Measurements from ENCODE around the gene NHEJ1. TPM values are rescaled to one million over a fixed set of nuclear protein-coding genes. Genes with fewer than 3 reads are reported as not detected.
A peak's percentile ranks its signal among the peaks of the same experiment; 100 is the strongest.

The NHEJ1 gene
- total and polyA plus RNA-seq, 8 donors, result 3.9 to 8.7 (median 6.6) TPM

DNA sequence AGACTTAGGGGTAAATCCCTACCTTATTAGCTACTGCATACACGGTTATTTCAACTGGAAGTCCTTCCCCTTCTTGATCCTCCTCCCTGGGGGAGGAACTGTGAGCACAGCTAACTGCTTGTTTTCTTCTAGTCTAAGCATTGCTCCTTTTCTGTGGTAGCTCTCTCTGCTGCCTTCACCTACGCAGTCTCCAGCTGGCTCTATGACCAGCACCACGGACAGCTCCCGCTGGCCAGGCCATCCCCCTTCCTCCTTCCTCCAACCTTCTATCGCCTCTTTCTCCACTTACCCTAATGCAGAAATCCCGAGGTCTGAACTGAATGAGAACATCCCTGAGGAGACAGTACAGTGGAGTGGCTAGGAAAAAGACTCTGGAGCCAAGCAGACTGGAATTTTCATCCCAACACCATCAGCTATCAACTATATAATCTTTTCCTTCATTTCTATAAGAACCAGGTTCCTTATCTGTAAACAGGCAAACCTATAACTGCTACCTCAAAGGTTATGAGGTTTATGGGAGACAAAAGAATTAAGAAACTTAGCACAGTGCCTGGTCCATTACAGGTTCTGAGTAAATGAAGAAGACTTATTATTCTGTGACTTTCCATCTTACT, 114.6 kb downstream of the NHEJ1 start:
- 6 to 7% methylated on average over 6 of the region's 6 CpGs for WGBS, 2 donors
- DNase-seq, result peak in 2 of 6 donors; percentile 51 to 60
- H3K9me3 ChIP-seq, result no peaks in the 10 kb centered on the region

DNA sequence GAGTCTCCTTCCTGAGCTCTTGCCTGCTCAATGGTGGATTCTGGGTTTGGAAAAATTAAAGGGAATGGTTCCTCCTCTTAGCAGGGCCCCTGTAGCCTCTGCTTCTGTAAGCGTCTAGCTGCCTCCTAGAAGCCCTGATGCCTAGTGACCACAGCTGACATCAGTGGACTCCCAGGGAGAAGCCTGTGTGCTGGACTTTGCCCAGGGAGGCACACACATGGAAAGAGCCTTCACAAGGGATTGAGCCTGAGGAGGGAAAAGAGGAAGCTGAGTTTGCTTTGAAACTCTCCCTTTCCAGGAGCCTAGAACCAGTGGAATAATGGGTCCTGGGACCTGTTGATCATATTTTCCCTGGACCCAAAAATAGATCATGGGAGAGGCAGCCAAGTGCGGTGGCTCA, 117.9 kb downstream of the NHEJ1 start:
- peak in 1 of 6 donors; percentile 20 for DNase-seq

More for the DNA sequence above, 114.6 kb downstream of the NHEJ1 start:
- Histone ChIP-seq H3K4me1 (no peaks in the 10 kb centered on the region), H3K27ac (no peak overlapping the region), H3K4me3 (no peak overlapping the region), H3K27me3 (peaks cover 0 to 4% (median 0%) of the 10 kb centered on the region in 4 donors), H3K36me3 (no peaks in the 10 kb centered on the region)
- TF ChIP-seq, protein P1, sequence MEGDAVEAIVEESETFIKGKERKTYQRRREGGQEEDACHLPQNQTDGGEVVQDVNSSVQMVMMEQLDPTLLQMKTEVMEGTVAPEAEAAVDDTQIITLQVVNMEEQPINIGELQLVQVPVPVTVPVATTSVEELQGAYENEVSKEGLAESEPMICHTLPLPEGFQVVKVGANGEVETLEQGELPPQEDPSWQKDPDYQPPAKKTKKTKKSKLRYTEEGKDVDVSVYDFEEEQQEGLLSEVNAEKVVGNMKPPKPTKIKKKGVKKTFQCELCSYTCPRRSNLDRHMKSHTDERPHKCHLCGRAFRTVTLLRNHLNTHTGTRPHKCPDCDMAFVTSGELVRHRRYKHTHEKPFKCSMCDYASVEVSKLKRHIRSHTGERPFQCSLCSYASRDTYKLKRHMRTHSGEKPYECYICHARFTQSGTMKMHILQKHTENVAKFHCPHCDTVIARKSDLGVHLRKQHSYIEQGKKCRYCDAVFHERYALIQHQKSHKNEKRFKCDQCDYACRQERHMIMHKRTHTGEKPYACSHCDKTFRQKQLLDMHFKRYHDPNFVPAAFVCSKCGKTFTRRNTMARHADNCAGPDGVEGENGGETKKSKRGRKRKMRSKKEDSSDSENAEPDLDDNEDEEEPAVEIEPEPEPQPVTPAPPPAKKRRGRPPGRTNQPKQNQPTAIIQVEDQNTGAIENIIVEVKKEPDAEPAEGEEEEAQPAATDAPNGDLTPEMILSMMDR (IDR thresholded peaks at IDR 0.05), result no peak
- intact Hi-C loops (cut with DNase I), result no loop called here
- ATAC-seq (peak in 3 of 4 donors; percentile 60 to 81 (median 60)), FAIRE-seq (no peak)

DNA sequence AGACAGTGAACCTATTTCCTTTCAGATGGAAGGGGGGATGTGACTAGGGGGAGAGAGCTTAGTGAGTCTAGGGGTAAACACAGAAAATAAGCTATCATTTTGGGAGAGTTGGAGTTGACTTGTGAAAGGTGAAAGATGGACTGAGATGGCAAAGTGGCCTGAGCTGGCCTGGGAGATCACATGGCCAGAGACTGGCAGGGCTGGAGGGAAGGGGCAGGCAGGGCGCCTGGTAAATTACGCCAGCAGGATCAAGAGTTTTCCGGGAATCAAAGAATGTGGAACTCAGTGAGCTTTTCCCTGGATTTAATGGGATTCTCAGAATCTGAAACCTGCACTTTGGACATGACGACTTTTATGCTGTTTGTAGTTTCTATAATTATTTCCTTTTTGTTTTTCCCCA, 118.5 kb downstream of the NHEJ1 start:
- TF ChIP-seq, protein P1 (IDR thresholded peaks at IDR 0.05), result no peak
- Histone ChIP-seq H3K4me1 (no peaks in the 10 kb centered on the region), H3K27me3 (peaks cover 0 to 9% (median 0%) of the 10 kb centered on the region in 4 donors), H3K36me3 (no peaks in the 10 kb centered on the region), H3K27ac (no peak overlapping the region), H3K9me3 (no peaks in the 10 kb centered on the region), H3K4me3 (no peak overlapping the region)
- DNase-seq (peak in 1 of 6 donors; percentile 11), ATAC-seq (no peak), FAIRE-seq (no peak)
- WGBS, 2 donors, result 60 to 63% methylated on average over 4 of the region's 4 CpGs
- intact Hi-C loops (cut with DNase I), result no loop called here

More for the DNA sequence above, 117.9 kb downstream of the NHEJ1 start:
- intact Hi-C loops (cut with DNase I), result no loop called here
- TF ChIP-seq, protein P1 (IDR thresholded peaks at IDR 0.05), result no peak
- H3K4me1 ChIP-seq, result no peaks in the 10 kb centered on the region
- WGBS, 2 donors, result 49 to 61% methylated on average over 2 of the region's 2 CpGs
- no peaks in the 10 kb centered on the region for H3K9me3 ChIP-seq
- FAIRE-seq, result no peak
- no peak overlapping the region for H3K27ac ChIP-seq
- H3K36me3 ChIP-seq, result no peaks in the 10 kb centered on the region
- H3K27me3 ChIP-seq, result peaks cover 0 to 9% (median 0%) of the 10 kb centered on the region in 4 donors
- no peak overlapping the region for H3K4me3 ChIP-seq
- ATAC-seq, result peak in 1 of 4 donors; percentile 37

DNA sequence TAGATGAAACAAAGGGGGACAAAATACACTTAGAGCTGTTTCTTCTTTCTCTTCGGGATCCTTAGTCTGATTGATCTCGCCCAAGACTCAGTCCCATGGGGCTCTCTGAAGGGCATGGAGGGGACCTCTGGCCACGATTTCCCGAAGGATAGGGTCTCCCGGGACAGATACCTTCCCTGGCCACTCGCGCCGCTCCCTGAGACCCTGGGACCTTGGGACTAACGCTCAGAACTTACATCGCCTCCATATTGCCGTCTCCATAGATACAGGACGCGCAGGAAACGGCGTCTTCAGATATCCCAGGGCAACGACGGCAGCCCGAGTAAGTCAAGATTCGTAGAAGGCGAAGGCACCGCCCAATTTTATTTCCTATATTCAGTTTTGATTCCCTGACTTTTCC, 119.4 kb downstream of the NHEJ1 start, which contains the start of gene CFAP65:
Gene CFAP65, minus strand, starts transcription at position 265 of the 400 bp plus-strand sequence. CDS start 2,468 bp downstream, outside the sequence.
- no peak for FAIRE-seq
- DNase-seq, result peak in 4 of 6 donors; percentile 37 to 71 (median 58)
- Histone ChIP-seq H3K27ac (no peak within 1 kb of the TSS), H3K27me3 (peaks cover 0 to 9% (median 0%) of the 10 kb centered on the region in 4 donors), H3K4me1 (no peaks in the 10 kb centered on the region), H3K36me3 (no peaks in the 10 kb centered on the region), H3K4me3 (peak within 1 kb of the TSS in 1 of 4 donors; percentile 36), H3K9me3 (no peaks in the 10 kb centered on the region)
- WGBS, 2 donors, result 2% methylated on average over 21 of the region's 21 CpGs
- ATAC-seq, result peak; percentile 72 to 94 (median 79)
- intact Hi-C loops (cut with DNase I), result no loop called here
- TF ChIP-seq, protein P1 (IDR thresholded peaks at IDR 0.05), result no peak

DNA sequence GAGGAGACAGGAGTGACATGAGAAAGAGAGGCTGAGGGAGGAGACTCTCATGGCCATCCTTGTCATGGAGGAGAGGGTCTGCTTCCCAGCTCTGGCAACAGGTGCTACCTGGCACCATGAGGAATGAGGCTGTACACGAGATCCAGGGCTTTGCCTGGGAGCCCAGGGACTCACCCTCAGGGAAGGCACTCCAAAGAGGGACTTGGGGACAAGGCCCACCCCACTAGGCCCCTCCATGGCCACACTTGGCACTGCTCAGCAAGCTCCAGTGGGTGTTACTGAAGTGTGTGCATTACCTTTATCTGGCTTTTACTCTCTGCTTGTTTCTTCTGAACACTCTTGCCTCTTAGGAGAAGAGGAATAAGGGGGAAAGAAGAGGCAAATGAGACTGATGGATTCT, 122.0 kb downstream of the NHEJ1 start:
- WGBS, 2 donors, result 5 to 7% methylated on average over 1 of the region's 1 CpG
- Histone ChIP-seq H3K4me1 (no peaks in the 10 kb centered on the region), H3K36me3 (no peaks in the 10 kb centered on the region), H3K4me3 (no peak overlapping the region), H3K27ac (no peak overlapping the region), H3K27me3 (peaks cover 0 to 8% (median 0%) of the 10 kb centered on the region in 4 donors), H3K9me3 (no peaks in the 10 kb centered on the region)
- TF ChIP-seq, protein P1 (IDR thresholded peaks at IDR 0.05), result no peak
- no peak for FAIRE-seq
- intact Hi-C loops (cut with DNase I), result loop anchor here in 1 of 3 donors (10.0 kb wide), 1 partner anchor 266 kb away; the partner anchor contains the start of gene PTPRN
- ATAC-seq, result no peak
- peak in 1 of 6 donors; percentile 21 for DNase-seq
